Hepatocyte (in vitro differentiated cells): Measurements from ENCODE around the gene KEAP1.

Source experiments
- EZH2 ChIP-seq: fragments of 200-600 bp; sonication (generic); IDR thresholded peaks from 2 replicates; pipeline ENCODE4 v1.6.1; 2016; ENCODE audit warnings: antibody characterized with exemption, mild to moderate bottlenecking, borderline replicate concordance
- EZH2phosphoT487 ChIP-seq: fragments of 200-600 bp; sonication (generic); IDR thresholded peaks from one replicate; pipeline ENCODE4 v1.6.1; 2018; ENCODE audit warnings: antibody characterized with exemption, mild to moderate bottlenecking, low read depth, moderate library complexity; ENCODE audit not compliant: unreplicated experiment, severe bottlenecking
- TF ChIP-seq, protein P1 (sequence below): fragments of 200-600 bp; sonication (generic); IDR thresholded peaks from 2 replicates; pipeline ENCODE4 v1.5.1; 2016; ENCODE audit warnings: antibody characterized with exemption, mild to moderate bottlenecking; ENCODE audit not compliant: poor library complexity

DNA sequence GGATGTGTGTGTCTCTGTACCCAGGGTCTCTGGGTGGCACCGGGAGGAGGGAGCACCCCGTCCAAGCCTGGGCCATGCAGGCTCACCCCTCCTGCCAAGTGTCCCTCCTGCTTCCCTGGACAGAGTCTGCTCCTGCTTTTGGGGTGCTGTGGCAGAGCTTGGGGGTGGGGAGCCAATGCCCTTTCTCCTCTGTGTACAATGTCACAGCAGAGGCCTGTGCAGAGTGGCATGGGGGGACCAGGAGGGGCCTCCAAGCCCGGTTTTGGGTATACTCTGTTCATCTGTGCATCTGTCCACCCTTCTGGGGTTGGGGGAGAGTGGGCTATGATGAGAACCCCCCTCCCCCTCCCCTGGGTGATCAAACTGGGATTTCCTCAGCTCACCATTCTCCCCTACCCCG lies 49.3 kb downstream of the KEAP1 start:
- TF ChIP-seq, protein P1, sequence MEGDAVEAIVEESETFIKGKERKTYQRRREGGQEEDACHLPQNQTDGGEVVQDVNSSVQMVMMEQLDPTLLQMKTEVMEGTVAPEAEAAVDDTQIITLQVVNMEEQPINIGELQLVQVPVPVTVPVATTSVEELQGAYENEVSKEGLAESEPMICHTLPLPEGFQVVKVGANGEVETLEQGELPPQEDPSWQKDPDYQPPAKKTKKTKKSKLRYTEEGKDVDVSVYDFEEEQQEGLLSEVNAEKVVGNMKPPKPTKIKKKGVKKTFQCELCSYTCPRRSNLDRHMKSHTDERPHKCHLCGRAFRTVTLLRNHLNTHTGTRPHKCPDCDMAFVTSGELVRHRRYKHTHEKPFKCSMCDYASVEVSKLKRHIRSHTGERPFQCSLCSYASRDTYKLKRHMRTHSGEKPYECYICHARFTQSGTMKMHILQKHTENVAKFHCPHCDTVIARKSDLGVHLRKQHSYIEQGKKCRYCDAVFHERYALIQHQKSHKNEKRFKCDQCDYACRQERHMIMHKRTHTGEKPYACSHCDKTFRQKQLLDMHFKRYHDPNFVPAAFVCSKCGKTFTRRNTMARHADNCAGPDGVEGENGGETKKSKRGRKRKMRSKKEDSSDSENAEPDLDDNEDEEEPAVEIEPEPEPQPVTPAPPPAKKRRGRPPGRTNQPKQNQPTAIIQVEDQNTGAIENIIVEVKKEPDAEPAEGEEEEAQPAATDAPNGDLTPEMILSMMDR, result no peak
- TF ChIP-seq EZH2phosphoT487 (no peak), EZH2 (no peak)
